Left ventricle myocardium inferior (tissue), 1 donor: ENCODE measurements around the gene NQO1. TPM values are rescaled to one million over a fixed set of nuclear protein-coding genes. Genes with fewer than 3 reads are reported as not detected.
A peak's percentile ranks its signal among the peaks of the same experiment; 100 is the strongest.

Source experiments
- DNase-seq: peaks from one replicate; pipeline ENCODE4 v3.0.0-alpha.2; 2020
- H3K27ac ChIP-seq: fragments of 200-600 bp; replicated peaks from 2 replicates; pipeline ENCODE4 v1.8.0; 2021
- H3K27me3 ChIP-seq: fragments of 200-600 bp; 2 replicates; pipeline ENCODE4 v1.8.0; 2021; ENCODE audit warnings: low read depth
- H3K36me3 ChIP-seq: fragments of 200-600 bp; 2 replicates; pipeline ENCODE4 v1.8.0; 2021
- H3K4me1 ChIP-seq: fragments of 200-600 bp; 2 replicates; pipeline ENCODE4 v1.8.0; 2021
- H3K4me3 ChIP-seq: fragments of 200-600 bp; 2 replicates; pipeline ENCODE4 v1.8.0; 2021; ENCODE audit warnings: mild to moderate bottlenecking, moderate library complexity
- H3K9me3 ChIP-seq: fragments of 200-600 bp; replicated peaks from 2 replicates; pipeline ENCODE4 v1.8.0; 2021
- CTCF ChIP-seq: fragments of 200-600 bp; IDR thresholded peaks from 2 replicates; pipeline ENCODE4 v1.8.0; 2021; ENCODE audit warnings: antibody characterized with exemption, mild to moderate bottlenecking, borderline replicate concordance
- intact Hi-C: fragments of 100-400 bp; cut with micrococcal nuclease; formaldehyde crosslinking; loops from one replicate; pipeline ENCODE4 v1.11.0; 2022
- total RNA-seq: library from RNA; stranded (reverse); fragmentation: NEBNext Ultra II Directional; extraction: Animal tissue kit (Norgen Biotek cat#: 25700); gene quantifications from one replicate; pipeline ENCODE4 v1.2.1, GENCODE V29; 2021
- donor health status: DM: no; HTN: yes; CAD: no; lungs with severe emphysema.

Gene NQO1
- total RNA-seq, 1 donor from 2014 or later, result 22.7 TPM

DNA sequence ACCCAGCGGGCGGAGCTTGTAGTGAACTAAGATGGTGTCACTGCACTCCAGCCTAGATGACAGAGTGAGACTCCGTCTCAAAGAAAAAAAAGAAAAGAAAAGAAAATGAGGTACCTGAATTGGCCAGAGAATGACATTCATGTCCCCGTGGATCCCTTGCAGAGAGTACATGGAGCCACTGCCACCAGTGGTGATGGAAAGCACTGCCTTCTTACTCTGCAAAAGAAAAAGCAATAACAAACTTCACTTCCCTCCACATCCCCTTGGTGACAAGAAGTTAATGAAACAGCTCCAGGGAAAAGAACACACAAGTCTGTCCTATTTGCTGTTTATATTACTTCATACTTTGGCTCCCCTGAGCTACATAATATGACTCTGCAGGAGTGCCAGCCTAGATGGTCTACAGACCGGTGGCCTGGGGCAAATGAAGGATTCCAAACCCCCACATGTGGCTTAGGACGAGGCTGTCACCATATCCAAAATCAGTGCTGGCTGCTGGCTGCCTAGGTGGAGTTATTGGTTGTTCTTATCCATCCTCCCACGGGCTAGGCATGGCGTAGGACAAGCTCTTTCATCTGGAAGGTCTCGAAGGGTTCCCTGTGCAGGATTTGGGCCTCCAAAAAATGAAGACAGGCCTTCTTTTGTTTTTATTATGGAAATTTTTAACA is 13.3 kb downstream of the NQO1 start:
- Histone ChIP-seq H3K27ac (no peak overlapping the region), H3K4me3 (no peak overlapping the region), H3K9me3 (no peaks in the 10 kb centered on the region), H3K27me3 (no peaks in the 10 kb centered on the region), H3K36me3 (peaks cover 65% of the 10 kb centered on the region), H3K4me1 (peaks cover 7% of the 10 kb centered on the region)
- intact Hi-C loops, result loop anchor here (5.0 kb wide), 1 partner anchor 39 kb away; the partner anchor contains the start of gene NOB1
- no peak for TF ChIP-seq CTCF
- DNase-seq, result no peak

DNA sequence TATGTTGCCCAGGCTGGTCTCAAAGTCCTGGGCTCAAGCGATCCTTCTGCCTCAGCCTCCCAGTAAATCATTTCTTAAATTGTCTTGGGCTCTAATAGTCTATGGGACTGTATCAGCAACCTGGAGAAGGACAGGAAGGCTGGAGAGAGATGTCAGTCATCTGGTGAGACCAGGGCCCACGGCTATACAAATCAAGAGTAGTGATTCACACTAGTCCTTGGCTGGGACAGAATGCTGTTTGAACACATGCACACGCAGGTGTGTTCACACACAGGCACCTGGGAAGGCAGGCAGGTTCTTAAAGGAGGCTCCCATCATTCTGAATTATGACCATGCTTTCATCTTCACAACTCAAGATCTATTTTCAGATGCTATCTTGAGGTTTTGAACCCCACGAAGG is 14.1 kb downstream of the NQO1 start:
- H3K9me3 ChIP-seq, result no peaks in the 10 kb centered on the region
- no peak for DNase-seq
- H3K27me3 ChIP-seq, result no peaks in the 10 kb centered on the region
- no peak for TF ChIP-seq CTCF
- intact Hi-C loops, result loop anchor here (5.0 kb wide), 1 partner anchor 40 kb away; the partner anchor contains the start of gene NOB1
- peaks cover 61% of the 10 kb centered on the region for H3K36me3 ChIP-seq
- H3K4me1 ChIP-seq, result peaks cover 7% of the 10 kb centered on the region
- H3K27ac ChIP-seq, result no peak overlapping the region
- H3K4me3 ChIP-seq, result no peak overlapping the region

- Histone ChIP-seq H3K4me1 (peaks cover 7% of the 10 kb centered on the region), H3K9me3 (no peaks in the 10 kb centered on the region), H3K27ac (no peak overlapping the region), H3K36me3 (peaks cover 53% of the 10 kb centered on the region), H3K4me3 (no peak overlapping the region), H3K27me3 (no peaks in the 10 kb centered on the region)
- intact Hi-C loops, result loop anchor here (5.0 kb wide), 1 partner anchor 41 kb away; the partner anchor contains the start of gene NOB1
- no peak for TF ChIP-seq CTCF
- no peak for DNase-seq
Measured at GRCh38 chr16:69711115-69711740, 15.1 kb downstream of the NQO1 start.

DNA sequence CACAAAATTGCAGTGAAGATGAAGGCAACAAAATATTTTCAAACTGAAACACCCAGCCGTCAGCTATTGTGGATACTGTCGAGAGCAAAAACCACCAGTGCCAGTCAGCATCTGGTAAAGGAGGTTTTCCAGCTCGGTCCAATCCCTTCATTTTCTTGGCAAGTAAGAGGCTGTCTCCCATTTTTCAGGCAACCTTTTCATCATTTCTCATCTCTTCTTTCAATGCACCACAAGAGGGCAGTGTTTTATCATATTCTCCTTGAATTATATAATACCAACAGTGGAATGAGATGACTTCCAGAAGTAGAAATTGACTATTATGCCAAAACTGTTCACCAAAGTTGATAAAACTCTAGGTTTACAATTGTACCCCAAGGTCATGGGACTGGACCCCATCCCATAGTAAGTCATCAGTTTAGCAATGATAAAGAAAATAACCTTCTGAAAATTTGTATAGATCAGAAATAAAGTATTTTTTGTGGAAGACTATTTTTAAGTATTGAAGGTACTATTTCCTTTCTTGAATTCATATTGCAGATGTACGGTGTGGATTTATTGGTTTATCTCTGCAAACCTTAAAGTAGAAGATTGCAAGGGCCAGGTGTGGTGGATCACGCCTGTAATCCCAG is 16.8 kb downstream of the NQO1 start:
- Histone ChIP-seq H3K4me3 (no peak overlapping the region), H3K27me3 (no peaks in the 10 kb centered on the region), H3K36me3 (peaks cover 36% of the 10 kb centered on the region), H3K27ac (peak overlapping the region; percentile 42), H3K9me3 (no peaks in the 10 kb centered on the region), H3K4me1 (peaks cover 7% of the 10 kb centered on the region)
- no peak for DNase-seq
- intact Hi-C loops, result loop anchor here (5.0 kb wide), 1 partner anchor 43 kb away; the partner anchor contains the start of gene NOB1
- TF ChIP-seq CTCF, result peak; percentile 78

- peaks cover 7% of the 10 kb centered on the region for H3K4me1 ChIP-seq
- H3K36me3 ChIP-seq, result peaks cover 28% of the 10 kb centered on the region
- no peak for TF ChIP-seq CTCF
- intact Hi-C loops, result no loop called here
- no peak overlapping the region for H3K4me3 ChIP-seq
- no peaks in the 10 kb centered on the region for H3K9me3 ChIP-seq
- DNase-seq, result no peak
- H3K27me3 ChIP-seq, result no peaks in the 10 kb centered on the region
- no peak overlapping the region for H3K27ac ChIP-seq
Measured at GRCh38 chr16:69707920-69708683, 18.3 kb downstream of the NQO1 start.
